GM23248 (cell line): ENCODE data around the gene GEMIN2.

Source experiments
- EZH2 ChIP-seq: fragments of 200-600 bp; sonication (generic); IDR thresholded peaks from 2 replicates; pipeline ENCODE4 v1.6.1; 2018; ENCODE audit warnings: antibody characterized with exemption, mild to moderate bottlenecking; ENCODE audit not compliant: insufficient read depth, poor library complexity, severe bottlenecking
- EZH2phosphoT487 ChIP-seq: fragments of 200-600 bp; sonication (generic); IDR thresholded peaks from 2 replicates; pipeline ENCODE4 v1.6.1; 2018; ENCODE audit warnings: antibody characterized with exemption, moderate library complexity, mild to moderate bottlenecking, low read depth; ENCODE audit not compliant: insufficient read depth

- TF ChIP-seq EZH2 (no peak), EZH2phosphoT487 (no peak)
These were observed 31.0 kb upstream of the GEMIN2 start for GRCh38 chr14:39083127-39083526.
